ENCODE results near the gene NFIC.

DNA sequence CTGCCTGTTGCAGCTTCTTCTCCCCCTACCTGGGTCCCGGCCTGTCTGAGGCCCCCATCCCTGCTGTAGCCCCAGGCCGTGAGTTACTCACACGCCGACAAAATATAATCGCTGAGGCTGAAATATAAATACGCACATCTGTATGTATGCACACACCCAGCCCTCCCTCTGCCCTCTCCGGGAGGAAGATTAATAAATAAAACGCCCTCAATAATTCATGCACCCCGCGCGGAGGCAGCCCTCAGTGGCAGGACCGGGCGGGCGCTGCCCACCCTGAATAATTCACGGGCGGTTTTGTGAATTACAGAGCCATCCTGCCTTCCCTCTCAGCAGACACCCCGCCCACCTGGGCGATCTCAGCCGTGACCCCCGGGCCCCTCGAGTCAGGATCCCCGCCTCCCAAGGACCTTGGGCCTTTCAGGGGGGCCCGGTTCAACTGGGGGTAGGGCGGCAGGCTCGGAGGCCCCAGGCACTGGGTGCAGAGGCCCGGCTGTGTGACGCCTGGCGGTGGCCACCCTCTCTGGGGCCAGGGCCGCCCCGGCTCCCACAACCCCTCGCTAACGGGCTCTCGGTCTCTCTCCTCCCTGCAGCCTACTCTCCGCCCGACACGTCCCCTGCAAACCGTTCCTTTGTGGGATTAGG lies 89.7 kb downstream of the NFIC start:
- TF ChIP-seq, protein P1, sequence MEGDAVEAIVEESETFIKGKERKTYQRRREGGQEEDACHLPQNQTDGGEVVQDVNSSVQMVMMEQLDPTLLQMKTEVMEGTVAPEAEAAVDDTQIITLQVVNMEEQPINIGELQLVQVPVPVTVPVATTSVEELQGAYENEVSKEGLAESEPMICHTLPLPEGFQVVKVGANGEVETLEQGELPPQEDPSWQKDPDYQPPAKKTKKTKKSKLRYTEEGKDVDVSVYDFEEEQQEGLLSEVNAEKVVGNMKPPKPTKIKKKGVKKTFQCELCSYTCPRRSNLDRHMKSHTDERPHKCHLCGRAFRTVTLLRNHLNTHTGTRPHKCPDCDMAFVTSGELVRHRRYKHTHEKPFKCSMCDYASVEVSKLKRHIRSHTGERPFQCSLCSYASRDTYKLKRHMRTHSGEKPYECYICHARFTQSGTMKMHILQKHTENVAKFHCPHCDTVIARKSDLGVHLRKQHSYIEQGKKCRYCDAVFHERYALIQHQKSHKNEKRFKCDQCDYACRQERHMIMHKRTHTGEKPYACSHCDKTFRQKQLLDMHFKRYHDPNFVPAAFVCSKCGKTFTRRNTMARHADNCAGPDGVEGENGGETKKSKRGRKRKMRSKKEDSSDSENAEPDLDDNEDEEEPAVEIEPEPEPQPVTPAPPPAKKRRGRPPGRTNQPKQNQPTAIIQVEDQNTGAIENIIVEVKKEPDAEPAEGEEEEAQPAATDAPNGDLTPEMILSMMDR (IDR thresholded peaks at IDR 0.05) = no peak
- no peak for TF ChIP-seq POLR2A (IDR thresholded peaks at IDR 0.05)
